Activated CD4-positive, alpha-beta T cell treated with anti-CD3 and anti-CD28 coated beads, Interleukin-2, amount 10 ng/mL, durations not matched to agents 7 days and 5 days (primary cell): ENCODE measurements around the gene PPP1R3F. TPM values are rescaled to one million over a fixed set of nuclear protein-coding genes. Genes with fewer than 3 reads are reported as not detected.
"Not testable (repeated sequence)": the region's sequence is repeated elsewhere in the genome, so short reads cannot be mapped to it uniquely, and the experiment has no call there.

Experiments
- CTCF ChIA-PET: fragments of 350-600 bp; sonication (Branson Sonifier 250); formaldehyde crosslinking; loops from one replicate; lab custom pipeline; 2021; ENCODE audit warnings: antibody characterized with exemption; lab: Charles Lee
- POLR2A ChIA-PET: fragments of 350-600 bp; sonication (Branson Sonifier 250); formaldehyde crosslinking; loops from one replicate; lab custom pipeline; 2021; ENCODE audit warnings: antibody characterized with exemption; lab: Charles Lee
- DNase-seq: peaks from one replicate; pipeline ENCODE4 v3.0.0-alpha.2; 2020
- H3K27ac Mint-ChIP-seq: one replicate; pipeline ENCODE4 v1.8.0; 2021; ENCODE audit warnings: mild to moderate bottlenecking, moderate library complexity, mixed read lengths
- H3K27me3 Mint-ChIP-seq: one replicate; pipeline ENCODE4 v1.8.0; 2021; ENCODE audit warnings: mixed read lengths
- H3K36me3 Mint-ChIP-seq: one replicate; pipeline ENCODE4 v1.8.0; 2021; ENCODE audit warnings: low read depth, mixed read lengths
- H3K4me1 Mint-ChIP-seq: one replicate; pipeline ENCODE4 v1.8.0; 2021; ENCODE audit warnings: mixed read lengths
- H3K4me3 Mint-ChIP-seq: one replicate; pipeline ENCODE4 v1.8.0; 2021; ENCODE audit warnings: mild to moderate bottlenecking, moderate library complexity, mixed read lengths
- H3K9me3 Mint-ChIP-seq: one replicate; pipeline ENCODE4 v1.8.0; 2021; ENCODE audit warnings: mixed read lengths
- total RNA-seq, 2 experiments: library from RNA; stranded (reverse); gene quantifications; one replicate each; pipeline ENCODE4 v1.2.3, GENCODE V29; 2021

PPP1R3F gene
- total RNA-seq, 2 experiments from 2014 or later = 11.2 to 12.3 TPM

GRCh38 chrX:49286581-49286980 lies 17.0 kb downstream of the PPP1R3F start:
- POLR2A ChIA-PET = interaction anchor here (0.6 kb wide), 1 partner anchor 12 kb away, joined by 3 read pairs; no protein-coding TSS in a partner anchor
- peaks cover 37% of the 10 kb centered on the region for H3K4me1 Mint-ChIP-seq
- CTCF ChIA-PET = no interaction called here

GRCh38 chrX:49287665-49288064 lies 18.1 kb downstream of the PPP1R3F start:
- CTCF ChIA-PET = interaction anchor here (0.6 to 1.3 kb wide), 3 partner anchors 12 to 192 kb away, joined by 3 to 5 read pairs (median 3); no protein-coding TSS in a partner anchor
- no peaks in the 10 kb centered on the region for H3K27me3 Mint-ChIP-seq
- H3K4me1 Mint-ChIP-seq = peaks cover 35% of the 10 kb centered on the region
- DNase-seq = no peak
- POLR2A ChIA-PET = no interaction called here
- peaks cover 4% of the 10 kb centered on the region for H3K9me3 Mint-ChIP-seq
- peaks cover 15% of the 10 kb centered on the region for H3K36me3 Mint-ChIP-seq
- no peak overlapping the region for H3K4me3 Mint-ChIP-seq
- peak overlapping the region; percentile 16 for H3K27ac Mint-ChIP-seq

More at GRCh38 chrX:49286581-49286980, 17.0 kb downstream of the PPP1R3F start:
- peaks cover 4% of the 10 kb centered on the region for H3K9me3 Mint-ChIP-seq
- H3K36me3 Mint-ChIP-seq = peaks cover 21% of the 10 kb centered on the region
- H3K4me3 Mint-ChIP-seq = no peak overlapping the region
- H3K27ac Mint-ChIP-seq = no peak overlapping the region
- H3K27me3 Mint-ChIP-seq = no peaks in the 10 kb centered on the region
- DNase-seq = no peak

DNA sequence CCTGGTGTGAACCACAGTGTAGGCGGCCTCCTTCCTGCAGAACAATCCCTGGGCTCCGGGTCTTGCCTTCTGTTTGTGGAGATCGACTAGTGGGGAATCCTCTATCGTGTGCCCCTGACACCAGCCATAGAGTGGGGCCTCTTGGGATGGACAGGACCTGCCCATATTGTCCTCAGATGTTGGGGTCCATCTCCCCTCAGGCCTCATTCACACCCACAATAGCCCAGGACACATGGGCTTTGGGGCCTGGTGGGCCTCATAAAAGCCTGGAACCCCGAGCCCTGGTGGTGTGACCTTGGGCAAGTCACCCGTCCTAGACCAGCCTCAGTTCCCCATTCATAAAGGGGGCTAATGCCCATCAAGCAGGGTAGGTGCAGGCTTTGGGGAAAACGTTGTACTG lies 20.6 kb downstream of the PPP1R3F start:
- no peaks in the 10 kb centered on the region for H3K27me3 Mint-ChIP-seq
- POLR2A ChIA-PET = no interaction called here
- H3K9me3 Mint-ChIP-seq = peaks cover 4% of the 10 kb centered on the region
- H3K4me3 Mint-ChIP-seq = no peak overlapping the region
- H3K36me3 Mint-ChIP-seq = peaks cover 11% of the 10 kb centered on the region
- CTCF ChIA-PET = no interaction called here
- DNase-seq = no peak
- no peak overlapping the region for H3K27ac Mint-ChIP-seq
- H3K4me1 Mint-ChIP-seq = peaks cover 33% of the 10 kb centered on the region

DNA sequence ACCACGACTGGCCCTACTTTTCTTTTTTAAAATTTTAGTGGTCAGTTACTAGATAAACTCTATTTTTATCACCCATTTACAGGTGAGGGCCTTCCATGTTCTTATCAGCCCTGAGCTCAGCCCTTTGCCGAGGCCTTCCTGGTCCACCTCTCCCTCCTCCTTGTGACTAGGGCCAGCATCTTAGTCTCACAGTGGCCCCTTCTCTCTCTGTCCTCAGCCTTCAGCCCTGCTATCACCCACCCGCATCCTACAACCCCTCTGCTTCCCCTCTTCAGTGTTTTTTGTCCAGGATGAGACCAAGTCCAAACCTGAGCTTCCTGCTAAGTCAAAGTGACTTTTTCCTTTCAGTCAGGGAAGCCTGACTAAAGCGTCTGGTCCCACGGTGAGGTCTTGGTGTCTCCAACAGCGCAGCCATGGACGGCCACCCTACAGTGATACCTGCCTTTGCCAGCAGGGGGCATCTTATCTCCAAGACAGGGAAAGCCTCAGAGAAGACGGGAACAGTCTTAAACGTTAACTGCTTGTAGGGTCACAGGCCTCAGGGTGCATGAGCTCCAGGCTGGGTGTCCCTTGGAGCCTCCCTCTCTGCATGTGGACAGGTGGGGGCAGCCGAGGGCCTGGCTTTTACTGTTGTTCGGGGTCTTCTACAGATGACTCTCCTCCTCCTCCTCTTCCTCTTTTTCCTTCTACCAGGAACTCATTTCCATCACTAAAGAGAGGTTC lies 22.2 kb downstream of the PPP1R3F start:
- Mint-ChIP-seq H3K27me3 (no peaks in the 10 kb centered on the region), H3K9me3 (peaks cover 4% of the 10 kb centered on the region), H3K27ac (peak overlapping the region; percentile 81), H3K36me3 (peaks cover 9% of the 10 kb centered on the region), H3K4me3 (no peak overlapping the region), H3K4me1 (peaks cover 35% of the 10 kb centered on the region)
- CTCF ChIA-PET = interaction anchor here (0.6 to 2.0 kb wide), 5 partner anchors 11 to 459 kb away, joined by 3 to 10 read pairs (median 3); no protein-coding TSS in a partner anchor
- DNase-seq = peak; percentile 76
- POLR2A ChIA-PET = no interaction called here

DNA sequence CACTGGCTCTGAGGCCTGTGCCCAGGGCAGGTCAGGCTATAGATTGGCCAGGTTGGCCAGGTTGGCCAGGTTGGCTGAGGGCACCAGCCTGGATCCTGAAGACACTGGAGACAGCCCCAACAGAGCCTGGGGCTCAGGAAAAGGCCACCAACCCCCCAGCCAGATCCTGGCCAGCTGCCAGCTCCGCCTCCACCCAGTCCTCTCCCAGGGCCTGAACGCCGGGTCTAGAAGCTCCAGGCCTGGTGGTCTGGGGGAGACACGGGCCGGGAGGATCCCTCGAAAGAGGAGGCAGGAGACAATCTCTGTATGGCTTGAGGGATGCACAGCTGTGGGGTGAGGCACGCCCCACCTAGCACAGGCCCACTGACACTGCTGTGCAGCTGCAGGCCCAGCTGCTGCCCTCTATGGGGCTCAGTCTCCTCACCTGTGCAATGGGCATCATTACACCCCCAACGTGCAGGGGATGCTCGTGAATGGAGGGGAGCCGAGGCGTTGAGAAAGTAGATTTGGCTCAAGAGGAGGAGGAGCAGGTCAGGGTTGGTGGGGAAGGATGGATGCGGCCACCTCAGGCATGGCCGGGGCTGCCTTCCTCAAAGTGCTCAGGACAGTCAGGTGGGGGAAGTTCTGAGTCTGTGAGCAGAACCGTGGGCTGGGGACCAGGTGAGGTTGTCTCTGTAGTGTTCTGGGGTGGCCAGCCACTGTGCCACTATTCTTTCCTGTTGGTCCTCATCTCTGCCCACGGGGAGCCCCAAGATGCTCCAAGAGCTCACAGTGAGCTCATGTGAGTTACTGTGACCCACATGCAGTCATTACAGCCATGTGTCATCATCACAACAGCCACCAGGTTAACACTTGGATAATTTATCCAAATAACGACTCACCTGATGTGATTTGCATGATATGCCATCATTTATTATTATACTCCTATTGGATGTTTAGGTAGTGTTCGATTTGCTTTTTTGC lies 23.1 kb downstream of the PPP1R3F start:
- CTCF ChIA-PET = interaction anchor here (1.3 to 2.0 kb wide), 3 partner anchors 12 to 19 kb away, joined by 3 to 10 read pairs (median 3); no protein-coding TSS in a partner anchor
- DNase-seq = no peak
- Mint-ChIP-seq H3K27ac (no peak overlapping the region), H3K27me3 (no peaks in the 10 kb centered on the region), H3K4me1 (peaks cover 27% of the 10 kb centered on the region), H3K36me3 (peaks cover 5% of the 10 kb centered on the region), H3K4me3 (no peak overlapping the region), H3K9me3 (peaks cover under 1% of the 10 kb centered on the region)
- POLR2A ChIA-PET = no interaction called here

DNA sequence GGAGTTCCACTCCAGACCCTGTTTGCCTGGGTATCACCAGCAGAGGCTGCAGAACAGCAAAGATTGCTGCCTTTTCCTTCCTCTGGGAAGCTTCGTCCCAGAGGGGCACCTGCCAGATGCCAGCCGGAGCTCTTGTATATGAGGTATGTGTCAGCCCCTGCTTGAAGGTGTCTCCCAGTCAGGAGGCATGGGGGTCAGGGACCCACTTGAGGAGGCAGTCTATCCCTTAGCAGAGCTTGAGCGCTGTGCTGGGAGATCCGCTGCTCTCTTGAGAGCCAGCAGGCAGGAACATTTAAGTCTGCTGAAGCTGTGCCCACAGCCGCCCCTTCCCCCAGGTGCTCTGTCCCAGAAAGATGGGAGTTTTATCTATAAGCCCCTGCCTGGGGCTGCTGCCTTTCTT lies 29.7 kb downstream of the PPP1R3F start:
- DNase-seq, H3K4me1 Mint-ChIP-seq, H3K36me3 Mint-ChIP-seq, H3K27me3 Mint-ChIP-seq, CTCF ChIA-PET, POLR2A ChIA-PET, H3K9me3 Mint-ChIP-seq, H3K27ac Mint-ChIP-seq, H3K4me3 Mint-ChIP-seq: not testable (repeated sequence)

DNA sequence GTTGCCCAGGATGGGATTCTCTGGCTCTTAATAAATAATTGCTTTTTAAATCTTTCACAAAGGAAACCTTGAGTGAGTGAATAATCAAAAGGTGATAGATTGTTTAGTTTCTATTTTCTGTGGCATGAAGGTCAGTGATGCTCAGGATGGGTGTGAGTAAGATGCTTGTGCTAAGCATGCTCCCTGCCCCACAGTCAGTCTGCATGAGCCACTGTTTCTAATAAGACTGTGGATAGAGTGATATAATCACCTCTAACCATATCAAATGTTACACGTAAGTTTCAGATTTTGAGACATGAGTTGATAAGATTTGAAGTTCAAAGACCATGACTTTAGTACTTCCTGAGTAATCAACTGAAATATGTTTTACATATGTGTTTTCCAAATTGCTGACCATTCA lies 31.1 kb downstream of the PPP1R3F start:
- ChIA-PET POLR2A (no interaction called here), CTCF (no interaction called here)
- no peaks in the 10 kb centered on the region for H3K9me3 Mint-ChIP-seq
- H3K27me3 Mint-ChIP-seq = no peaks in the 10 kb centered on the region
- no peaks in the 10 kb centered on the region for H3K36me3 Mint-ChIP-seq
- H3K4me1 Mint-ChIP-seq = peaks cover 2% of the 10 kb centered on the region
- no peak for DNase-seq
- no peak overlapping the region for H3K4me3 Mint-ChIP-seq
- no peak overlapping the region for H3K27ac Mint-ChIP-seq

DNA sequence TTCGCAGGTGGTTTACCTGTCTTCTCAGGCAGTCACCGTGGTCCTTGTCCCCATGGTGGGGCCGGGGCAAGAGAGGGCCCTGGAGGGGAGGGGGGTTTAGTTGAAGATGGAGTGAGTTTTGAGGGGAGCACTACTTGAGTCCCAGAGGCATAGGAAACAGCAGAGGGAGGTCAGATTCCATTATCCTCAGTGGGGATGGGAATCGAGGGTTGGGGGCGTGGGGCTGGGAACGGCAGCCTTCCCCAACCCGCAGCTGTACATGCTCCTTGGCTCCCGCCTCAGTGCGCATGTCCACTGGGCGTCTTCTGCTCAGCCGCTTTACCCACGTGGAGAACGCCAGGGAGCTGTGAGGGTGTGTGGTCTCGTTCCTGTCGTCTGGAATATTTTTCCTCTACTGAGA lies 33.8 kb downstream of the PPP1R3F start, which contains the start of gene GAGE10:
GAGE10 (plus strand) TSS at position 301 of the 400 bp plus-strand sequence. CDS start 1,214 bp downstream, outside the sequence.
- no peaks in the 10 kb centered on the region for H3K36me3 Mint-ChIP-seq
- peaks cover 6% of the 10 kb centered on the region for H3K4me1 Mint-ChIP-seq
- no peak within 1 kb of the TSS for H3K27ac Mint-ChIP-seq

GRCh38 chrX:49307775-49308174 lies 38.2 kb downstream of the PPP1R3F start:
- CTCF ChIA-PET, H3K4me3 Mint-ChIP-seq: not testable (repeated sequence)
- peaks cover 25% of the 10 kb centered on the region for H3K4me1 Mint-ChIP-seq

More for the DNA sequence above, 33.8 kb downstream of the PPP1R3F start, which contains the start of gene GAGE10:
- H3K27me3 Mint-ChIP-seq = no peaks in the 10 kb centered on the region
- DNase-seq = no peak
- no peak within 1 kb of the TSS for H3K4me3 Mint-ChIP-seq
- no peaks in the 10 kb centered on the region for H3K9me3 Mint-ChIP-seq
- POLR2A ChIA-PET = no interaction called here
- CTCF ChIA-PET = no interaction called here

GRCh38 chrX:49308604-49309269 lies 39.1 kb downstream of the PPP1R3F start:
- no peaks in the 10 kb centered on the region for H3K27me3 Mint-ChIP-seq
- H3K4me3 Mint-ChIP-seq = peak overlapping the region; percentile 70
- H3K9me3 Mint-ChIP-seq = no peaks in the 10 kb centered on the region
- H3K4me1 Mint-ChIP-seq = peaks cover 25% of the 10 kb centered on the region
- peak overlapping the region; percentile 95 for H3K27ac Mint-ChIP-seq
- POLR2A ChIA-PET = no interaction called here
- H3K36me3 Mint-ChIP-seq = no peaks in the 10 kb centered on the region
- CTCF ChIA-PET = no interaction called here
- peak; percentile 50 for DNase-seq

More at GRCh38 chrX:49307775-49308174, 38.2 kb downstream of the PPP1R3F start:
- H3K36me3 Mint-ChIP-seq, DNase-seq, POLR2A ChIA-PET, H3K27me3 Mint-ChIP-seq, H3K9me3 Mint-ChIP-seq: not testable (repeated sequence)
- H3K27ac Mint-ChIP-seq = peak overlapping the region; percentile 57

- CTCF ChIA-PET = no interaction called here
- DNase-seq = peak; percentile 14
- POLR2A ChIA-PET = no interaction called here
- Mint-ChIP-seq H3K4me1 (peaks cover 25% of the 10 kb centered on the region), H3K4me3 (peak overlapping the region; percentile 70), H3K27me3 (no peaks in the 10 kb centered on the region), H3K9me3 (no peaks in the 10 kb centered on the region), H3K27ac (peak overlapping the region; percentile 95), H3K36me3 (no peaks in the 10 kb centered on the region)
Observed at GRCh38 chrX:49309401-49309981, 39.9 kb downstream of the PPP1R3F start.

- DNase-seq = no peak
- Mint-ChIP-seq H3K4me3 (no peak overlapping the region), H3K27me3 (no peaks in the 10 kb centered on the region), H3K9me3 (no peaks in the 10 kb centered on the region), H3K27ac (peak overlapping the region; percentile 95), H3K4me1 (peaks cover 25% of the 10 kb centered on the region), H3K36me3 (no peaks in the 10 kb centered on the region)
- POLR2A ChIA-PET = no interaction called here
- CTCF ChIA-PET = no interaction called here
Observed at GRCh38 chrX:49310371-49310770, 40.8 kb downstream of the PPP1R3F start.
